Left forelimb (tissue), 1 donor: ENCODE results near the gene CD7.

Experiments used
- DNase-seq: peaks from one replicate; pipeline ENCODE4 v3.0.0-alpha.2; 2018; ENCODE audit warnings: low spot score

The CD7 gene

GRCh38 chr17:82328141-82328993, 11.0 kb upstream of the CD7 start:
- no peak for DNase-seq

GRCh38 chr17:82327757-82328140, 10.3 kb upstream of the CD7 start:
- DNase-seq = no peak

- DNase-seq = no peak
Observed at GRCh38 chr17:82327289-82327688, 9.9 kb upstream of the CD7 start.

- no peak for DNase-seq
Observed at GRCh38 chr17:82325286-82326180, 8.1 kb upstream of the CD7 start.

- DNase-seq = no peak
Observed at GRCh38 chr17:82324566-82325285, 7.3 kb upstream of the CD7 start.

GRCh38 chr17:82323514-82324234, 6.3 kb upstream of the CD7 start:
- no peak for DNase-seq

- no peak for DNase-seq
Observed at GRCh38 chr17:82322526-82323453, 5.4 kb upstream of the CD7 start.

- DNase-seq = no peak
Observed at GRCh38 chr17:82321947-82322466, 4.6 kb upstream of the CD7 start.

- DNase-seq = no peak
Observed at GRCh38 chr17:82320956-82321927, 3.8 kb upstream of the CD7 start.

- DNase-seq = no peak
Observed at GRCh38 chr17:82320140-82320840, 2.9 kb upstream of the CD7 start.

- DNase-seq = no peak
Observed at GRCh38 chr17:82319619-82320062, 2.2 kb upstream of the CD7 start.

- no peak for DNase-seq
Observed at GRCh38 chr17:82318772-82319606, 1.6 kb upstream of the CD7 start.

- no peak for DNase-seq
Observed at GRCh38 chr17:82318169-82318498, 726 bp upstream of the CD7 start.

- no peak for DNase-seq
Observed at GRCh38 chr17:82316651-82317393, 586 bp downstream of the CD7 start.

GRCh38 chr17:82315703-82316358, 1.6 kb downstream of the CD7 start:
- no peak for DNase-seq
